GM18858 (cell line): ENCODE results near the gene YPEL3.

Source experiments
- ATAC-seq: cut with Tn5 transposase; IDR thresholded peaks from one replicate; pipeline ENCODE4 v1.9.1; 2021; ENCODE audit not compliant: unreplicated experiment

The YPEL3 gene

GRCh38 chr16:30090610-30091331 lies 5.2 kb downstream of the YPEL3 start:
- ATAC-seq, result no peak

GRCh38 chr16:30088832-30089624 lies 7.0 kb downstream of the YPEL3 start:
- no peak for ATAC-seq

- no peak for ATAC-seq
Measured at GRCh38 chr16:30088237-30088831, 7.7 kb downstream of the YPEL3 start.

GRCh38 chr16:30087181-30087898 lies 8.7 kb downstream of the YPEL3 start:
- no peak for ATAC-seq

- no peak for ATAC-seq
Measured at GRCh38 chr16:30086291-30087140, 9.5 kb downstream of the YPEL3 start.

GRCh38 chr16:30085820-30086219 lies 10.2 kb downstream of the YPEL3 start:
- no peak for ATAC-seq

DNA sequence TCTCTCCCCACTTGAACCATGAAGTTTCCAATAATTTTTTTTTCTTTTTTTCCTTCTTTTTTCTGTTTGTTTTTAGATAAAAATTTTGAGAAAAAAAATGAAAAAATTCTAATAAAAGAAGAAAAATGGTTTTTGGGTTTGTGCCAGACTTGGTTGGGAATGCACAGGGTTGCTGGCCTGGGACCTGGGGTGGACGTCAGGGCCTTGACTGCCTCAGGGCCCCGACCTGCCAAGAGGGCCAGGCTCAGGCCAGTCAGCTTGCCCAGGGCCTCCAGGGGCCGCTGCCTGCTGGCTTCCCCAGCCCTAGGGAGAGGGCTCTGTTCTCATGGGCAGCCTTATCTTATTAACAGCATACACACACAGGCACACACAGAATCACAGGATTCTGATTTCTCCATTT lies 10.8 kb downstream of the YPEL3 start:
- ATAC-seq, result no peak

- no peak for ATAC-seq
Measured at GRCh38 chr16:30084816-30085159, 11.2 kb downstream of the YPEL3 start.

GRCh38 chr16:30084096-30084815 lies 11.8 kb downstream of the YPEL3 start:
- no peak for ATAC-seq

DNA sequence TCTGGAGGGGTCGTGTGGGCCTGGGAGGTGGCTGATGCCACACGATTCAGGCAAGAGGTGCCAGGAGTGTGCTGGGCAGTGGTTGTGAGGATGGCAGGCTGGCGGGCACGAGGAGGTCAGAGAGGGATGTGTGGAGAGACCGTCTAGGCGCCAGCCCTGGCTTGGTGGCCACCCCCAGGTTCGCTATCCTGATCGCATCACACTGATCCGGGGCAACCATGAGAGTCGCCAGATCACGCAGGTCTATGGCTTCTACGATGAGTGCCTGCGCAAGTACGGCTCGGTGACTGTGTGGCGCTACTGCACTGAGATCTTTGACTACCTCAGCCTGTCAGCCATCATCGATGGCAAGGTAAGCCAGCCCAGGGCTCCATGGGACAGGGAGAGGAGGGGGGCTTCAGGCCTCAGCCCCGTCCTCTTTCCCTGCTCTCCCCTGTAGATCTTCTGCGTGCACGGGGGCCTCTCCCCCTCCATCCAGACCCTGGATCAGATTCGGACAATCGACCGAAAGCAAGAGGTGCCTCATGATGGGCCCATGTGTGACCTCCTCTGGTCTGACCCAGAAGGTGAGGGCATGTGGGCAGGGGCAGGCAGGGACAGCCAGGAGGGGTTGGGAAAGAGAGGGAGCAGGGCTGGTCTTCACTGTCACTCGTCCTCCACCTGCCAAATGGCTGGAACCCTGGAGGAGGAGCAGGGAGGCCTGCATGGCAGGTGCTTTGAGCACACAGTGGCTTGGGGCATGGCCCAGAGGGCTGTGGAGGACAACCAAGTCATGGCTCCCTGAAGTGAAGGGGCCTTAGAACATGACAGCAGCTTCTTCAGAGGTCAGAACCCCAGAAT lies 12.6 kb downstream of the YPEL3 start:
- ATAC-seq, result no peak

DNA sequence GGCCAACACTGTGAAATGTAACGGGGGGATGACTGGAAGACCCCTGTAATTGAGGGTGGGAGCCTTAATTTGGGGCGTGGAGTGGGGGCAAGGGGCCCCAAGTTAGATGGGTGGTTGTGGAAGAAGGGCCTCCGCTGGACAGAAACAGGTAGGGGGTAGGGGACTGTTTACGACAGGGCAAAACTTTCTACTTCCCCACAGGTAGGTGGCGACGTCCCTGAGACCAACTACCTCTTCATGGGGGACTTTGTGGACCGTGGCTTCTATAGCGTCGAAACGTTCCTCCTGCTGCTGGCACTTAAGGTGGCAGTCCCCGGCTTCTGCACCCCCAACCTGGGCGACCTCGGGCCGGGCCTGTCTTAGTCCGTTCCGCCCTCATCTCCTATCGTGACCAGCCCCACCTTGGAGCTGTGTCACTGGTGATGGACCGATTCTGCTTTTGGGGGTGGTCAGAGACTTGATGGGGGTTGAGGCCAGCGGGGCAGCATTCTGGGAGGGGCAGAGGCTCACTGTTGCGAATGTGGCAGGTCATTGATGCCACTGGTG lies 13.4 kb downstream of the YPEL3 start:
- no peak for ATAC-seq

DNA sequence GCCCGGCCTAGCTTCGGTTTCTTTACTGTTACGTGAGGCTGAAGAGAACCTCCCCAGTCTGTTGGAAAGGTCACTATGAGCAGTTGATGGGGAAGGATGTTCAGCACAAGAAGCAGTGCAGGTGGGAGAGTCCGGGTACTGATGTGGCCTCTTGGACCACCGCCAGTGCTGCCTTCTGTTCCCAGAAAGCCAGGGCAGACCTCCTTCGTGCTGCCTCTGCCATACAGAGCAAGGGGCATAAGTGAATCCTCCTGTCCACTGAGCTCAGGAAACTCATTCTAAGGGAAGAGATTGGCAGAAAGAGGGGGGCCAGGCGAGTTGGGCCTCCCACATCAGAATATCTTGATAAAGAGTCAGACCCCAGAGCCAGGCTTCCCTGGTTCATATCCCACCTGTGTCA lies 16.5 kb downstream of the YPEL3 start:
- no peak for ATAC-seq

GRCh38 chr16:30078744-30079143 lies 17.3 kb downstream of the YPEL3 start:
- ATAC-seq, result no peak

DNA sequence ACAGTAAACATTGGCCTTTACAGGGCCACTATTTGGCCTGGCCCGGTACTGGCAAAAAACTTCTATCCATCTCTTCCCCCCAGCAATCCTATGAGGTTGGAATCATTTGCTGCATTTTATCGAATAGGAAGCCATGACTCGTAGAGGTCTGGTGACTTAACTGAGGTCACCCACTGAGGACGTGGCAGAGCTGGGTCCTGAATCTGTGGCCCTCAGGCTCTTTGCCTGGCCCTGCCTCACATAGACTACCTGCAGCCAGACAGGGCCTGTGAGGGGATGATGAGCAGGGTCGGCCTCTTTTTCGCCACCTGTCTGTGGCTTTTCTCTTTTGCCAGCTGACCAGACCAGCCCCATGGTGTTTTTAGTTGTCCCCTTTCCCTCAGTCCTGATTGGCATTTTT lies 18.4 kb downstream of the YPEL3 start:
- ATAC-seq, result no peak

GRCh38 chr16:30076276-30076791 lies 19.7 kb downstream of the YPEL3 start:
- ATAC-seq, result no peak

DNA sequence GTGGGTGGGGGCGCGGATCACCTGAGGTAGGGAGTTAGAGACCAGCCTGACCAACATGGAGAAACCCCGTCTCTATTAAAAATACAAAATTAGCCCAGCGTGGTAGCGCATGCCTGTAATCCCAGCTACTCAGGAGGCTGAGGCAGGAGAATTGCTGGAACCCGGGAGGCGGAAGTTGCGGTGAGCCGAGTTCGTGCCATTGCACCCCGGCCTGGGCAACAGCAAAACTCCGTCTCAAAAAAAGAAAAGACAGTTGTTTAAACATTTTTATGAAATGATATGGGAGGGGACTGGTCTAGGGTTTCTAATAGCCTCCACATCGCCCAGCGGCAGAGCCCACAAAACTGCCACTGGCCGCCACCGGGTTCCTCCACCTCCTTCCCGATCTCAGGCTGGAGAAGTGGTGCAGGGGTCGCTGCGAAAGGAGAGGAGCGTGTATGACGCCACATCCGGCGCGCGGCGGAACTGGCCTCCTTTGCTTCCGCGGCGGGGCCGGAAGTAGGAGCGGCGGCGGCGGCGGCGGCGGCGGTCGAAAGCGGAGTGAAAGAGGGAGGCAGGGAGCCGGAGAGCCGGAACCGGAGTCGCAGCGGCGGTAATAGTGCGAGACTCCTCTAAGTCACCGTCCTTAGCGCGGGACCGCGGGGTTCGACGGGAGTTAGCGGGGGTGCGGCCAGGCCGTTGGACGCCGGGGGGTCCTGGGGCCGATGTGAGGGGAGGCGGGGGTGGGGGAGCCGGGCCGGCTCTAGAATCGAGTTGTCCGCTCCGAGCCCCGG lies 20.3 kb downstream of the YPEL3 start, which contains the start of gene PPP4C:
Gene PPP4C (plus strand): TSS at position 492 of the 773 bp plus-strand sequence. CDS start 384 bp downstream, outside the sequence.
- ATAC-seq, result no peak

DNA sequence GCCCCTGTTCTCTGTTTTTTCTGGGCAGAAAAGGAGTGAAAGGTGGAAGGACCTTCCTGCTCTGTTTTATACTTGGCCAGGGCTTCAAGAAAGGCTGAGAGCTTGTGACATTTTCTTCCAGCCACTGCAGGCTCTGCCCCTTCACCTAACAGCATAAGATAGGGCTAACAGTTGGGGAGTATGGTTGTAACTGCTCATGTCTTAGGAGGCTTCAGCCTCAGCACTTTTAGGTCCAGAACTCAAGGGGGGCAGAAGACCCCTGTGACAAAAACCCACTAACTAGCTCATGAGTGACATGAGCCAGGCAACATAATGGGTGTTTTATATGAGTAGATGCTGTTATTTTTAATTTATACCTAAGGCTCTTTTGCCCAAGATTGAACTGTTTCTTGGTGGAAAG lies 25.5 kb downstream of the YPEL3 start:
- no peak for ATAC-seq
